GM18873 (cell line): ENCODE results near the gene P2RX2.

Source experiments
- ATAC-seq: cut with Tn5 transposase; IDR thresholded peaks from one replicate; pipeline ENCODE4 v1.9.1; 2021; ENCODE audit warnings: mild to moderate bottlenecking, moderate library complexity, moderate number of reproducible peaks; ENCODE audit not compliant: unreplicated experiment, low FRiP score

Gene P2RX2

GRCh38 chr12:132617135-132617701 is 1.4 kb upstream of the P2RX2 start:
- ATAC-seq = no peak

GRCh38 chr12:132617822-132618682 is 524 bp upstream of the P2RX2 start:
- ATAC-seq = no peak

- ATAC-seq = no peak
Observed at GRCh38 chr12:132619071-132619385, 452 bp downstream of the P2RX2 start.

GRCh38 chr12:132619386-132620112 is 973 bp downstream of the P2RX2 start:
- no peak for ATAC-seq

GRCh38 chr12:132620113-132620898 is 1.7 kb downstream of the P2RX2 start:
- ATAC-seq = no peak

GRCh38 chr12:132620899-132621656 is 2.5 kb downstream of the P2RX2 start:
- no peak for ATAC-seq

- ATAC-seq = no peak
Observed at GRCh38 chr12:132621657-132622435, 3.3 kb downstream of the P2RX2 start.

GRCh38 chr12:132622437-132623071 is 4.0 kb downstream of the P2RX2 start:
- ATAC-seq = no peak

GRCh38 chr12:132623072-132623869 is 4.7 kb downstream of the P2RX2 start:
- ATAC-seq = no peak

GRCh38 chr12:132624186-132624855 is 5.7 kb downstream of the P2RX2 start:
- no peak for ATAC-seq

GRCh38 chr12:132624910-132625630 is 6.5 kb downstream of the P2RX2 start:
- ATAC-seq = no peak

- ATAC-seq = no peak
Observed at GRCh38 chr12:132625731-132626430, 7.3 kb downstream of the P2RX2 start.

- no peak for ATAC-seq
Observed at GRCh38 chr12:132629330-132629729, 10.8 kb downstream of the P2RX2 start.

- no peak for ATAC-seq
Observed at GRCh38 chr12:132630672-132631071, 12.1 kb downstream of the P2RX2 start.

- ATAC-seq = no peak
Observed at GRCh38 chr12:132631666-132632065, 13.1 kb downstream of the P2RX2 start.

- ATAC-seq = no peak
Observed at GRCh38 chr12:132632521-132633228, 14.1 kb downstream of the P2RX2 start.
